Activated naive CD4-positive, alpha-beta T cell (primary cell): Measurements from ENCODE around the gene RFX1.
"Not testable (repeated sequence)": the region's sequence is repeated elsewhere in the genome, so short reads cannot be mapped to it uniquely, and the experiment has no call there.

Experiments used
- DNase-seq, 4 experiments: peaks; one replicate each; lab custom pipeline; 2025; lab: John Stamatoyannopoulos, UW

The RFX1 gene

GRCh38 chr19:13979244-13979615 is 26.9 kb downstream of the RFX1 start:
- DNase-seq: no peak

GRCh38 chr19:13978351-13979243 is 27.5 kb downstream of the RFX1 start:
- no peak for DNase-seq

GRCh38 chr19:13977803-13978202 is 28.3 kb downstream of the RFX1 start:
- no peak for DNase-seq

GRCh38 chr19:13976446-13976845 is 29.7 kb downstream of the RFX1 start:
- DNase-seq: no peak

GRCh38 chr19:13975870-13976269 is 30.2 kb downstream of the RFX1 start:
- DNase-seq: no peak

- peak in 2 of 4 experiments; percentile 32 to 44 for DNase-seq
These were observed 32.0 kb downstream of the RFX1 start for GRCh38 chr19:13974073-13974472.

- not testable (repeated sequence) for DNase-seq
These were observed 32.6 kb downstream of the RFX1 start for GRCh38 chr19:13973479-13973878.

- no peak for DNase-seq
These were observed 33.6 kb downstream of the RFX1 start for GRCh38 chr19:13972368-13973155.

GRCh38 chr19:13971868-13972267 is 34.3 kb downstream of the RFX1 start:
- DNase-seq: not testable (repeated sequence)

GRCh38 chr19:13969897-13970296 is 36.2 kb downstream of the RFX1 start:
- DNase-seq: no peak

- DNase-seq: no peak
These were observed 37.1 kb downstream of the RFX1 start for GRCh38 chr19:13968999-13969398.

GRCh38 chr19:13968383-13968935 is 37.7 kb downstream of the RFX1 start:
- no peak for DNase-seq

GRCh38 chr19:13967206-13967605 is 38.9 kb downstream of the RFX1 start:
- not testable (repeated sequence) for DNase-seq

GRCh38 chr19:13966684-13967128 is 39.4 kb downstream of the RFX1 start:
- no peak for DNase-seq

GRCh38 chr19:13965926-13966683 is 40.0 kb downstream of the RFX1 start:
- no peak for DNase-seq

- no peak for DNase-seq
These were observed 40.7 kb downstream of the RFX1 start for GRCh38 chr19:13965377-13965896.

GRCh38 chr19:13964776-13965175 is 41.3 kb downstream of the RFX1 start:
- no peak for DNase-seq

- no peak for DNase-seq
These were observed 42.5 kb downstream of the RFX1 start for GRCh38 chr19:13963603-13964105.

GRCh38 chr19:13962699-13963602 is 43.2 kb downstream of the RFX1 start:
- no peak for DNase-seq
